HG03378 (cell line): Measurements from ENCODE around the gene CEP63.
A peak's percentile ranks its signal among the peaks of the same experiment; 100 is the strongest.

ENCODE experiments used
- ATAC-seq: cut with Tn5 transposase; IDR thresholded peaks from one replicate; pipeline ENCODE4 v1.9.1; 2021; ENCODE audit warnings: mild to moderate bottlenecking, moderate library complexity; ENCODE audit not compliant: unreplicated experiment

The CEP63 gene

GRCh38 chr3:134485718-134486576, at the start of gene CEP63, which contains the start of gene ANAPC13:
CEP63 (plus strand) TSS chr3:134486057; CDS start chr3:134495321, 9,264 bp downstream.
ANAPC13 (minus strand) TSS chr3:134485985; CDS start chr3:134482904, 3,081 bp downstream.
- peak; percentile 71 for ATAC-seq

GRCh38 chr3:134437211-134437752, 48.6 kb upstream of the CEP63 start:
- ATAC-seq = no peak

GRCh38 chr3:134441321-134441720, 44.5 kb upstream of the CEP63 start:
- no peak for ATAC-seq

- no peak for ATAC-seq
Observed at GRCh38 chr3:134441821-134442220, 44.0 kb upstream of the CEP63 start.

- ATAC-seq = no peak
Observed at GRCh38 chr3:134445095-134445494, 40.8 kb upstream of the CEP63 start.

GRCh38 chr3:134445636-134446035, 40.2 kb upstream of the CEP63 start:
- no peak for ATAC-seq

GRCh38 chr3:134446800-134447199, 39.1 kb upstream of the CEP63 start:
- no peak for ATAC-seq

GRCh38 chr3:134447351-134447750, 38.5 kb upstream of the CEP63 start:
- no peak for ATAC-seq

- ATAC-seq = no peak
Observed at GRCh38 chr3:134448664-134449063, 37.2 kb upstream of the CEP63 start.

- ATAC-seq = no peak
Observed at GRCh38 chr3:134449277-134449676, 36.6 kb upstream of the CEP63 start.

- ATAC-seq = no peak
Observed at GRCh38 chr3:134449951-134450350, 35.9 kb upstream of the CEP63 start.

- ATAC-seq = no peak
Observed at GRCh38 chr3:134453631-134454030, 32.2 kb upstream of the CEP63 start.

- ATAC-seq = no peak
Observed at GRCh38 chr3:134457376-134458074, 28.3 kb upstream of the CEP63 start.

- ATAC-seq = no peak
Observed at GRCh38 chr3:134458406-134458945, 27.4 kb upstream of the CEP63 start.

GRCh38 chr3:134459562-134459961, 26.3 kb upstream of the CEP63 start:
- ATAC-seq = no peak

- no peak for ATAC-seq
Observed at GRCh38 chr3:134460965-134461364, 24.9 kb upstream of the CEP63 start.

- ATAC-seq = no peak
Observed at GRCh38 chr3:134462331-134462941, 23.4 kb upstream of the CEP63 start.

- ATAC-seq = no peak
Observed at GRCh38 chr3:134463676-134464063, 22.2 kb upstream of the CEP63 start.

- ATAC-seq = no peak
Observed at GRCh38 chr3:134464064-134464688, 21.7 kb upstream of the CEP63 start.

- no peak for ATAC-seq
Observed at GRCh38 chr3:134464689-134465365, 21.0 kb upstream of the CEP63 start.
